NCI-H2029 treated with DMSO at 0.1 percent for 48 hours (cell line): ENCODE results near the gene RTL5.

Experiments
- DNase-seq: peaks from one replicate; lab custom pipeline; 2025; lab: John Stamatoyannopoulos, UW

RTL5 gene

DNA sequence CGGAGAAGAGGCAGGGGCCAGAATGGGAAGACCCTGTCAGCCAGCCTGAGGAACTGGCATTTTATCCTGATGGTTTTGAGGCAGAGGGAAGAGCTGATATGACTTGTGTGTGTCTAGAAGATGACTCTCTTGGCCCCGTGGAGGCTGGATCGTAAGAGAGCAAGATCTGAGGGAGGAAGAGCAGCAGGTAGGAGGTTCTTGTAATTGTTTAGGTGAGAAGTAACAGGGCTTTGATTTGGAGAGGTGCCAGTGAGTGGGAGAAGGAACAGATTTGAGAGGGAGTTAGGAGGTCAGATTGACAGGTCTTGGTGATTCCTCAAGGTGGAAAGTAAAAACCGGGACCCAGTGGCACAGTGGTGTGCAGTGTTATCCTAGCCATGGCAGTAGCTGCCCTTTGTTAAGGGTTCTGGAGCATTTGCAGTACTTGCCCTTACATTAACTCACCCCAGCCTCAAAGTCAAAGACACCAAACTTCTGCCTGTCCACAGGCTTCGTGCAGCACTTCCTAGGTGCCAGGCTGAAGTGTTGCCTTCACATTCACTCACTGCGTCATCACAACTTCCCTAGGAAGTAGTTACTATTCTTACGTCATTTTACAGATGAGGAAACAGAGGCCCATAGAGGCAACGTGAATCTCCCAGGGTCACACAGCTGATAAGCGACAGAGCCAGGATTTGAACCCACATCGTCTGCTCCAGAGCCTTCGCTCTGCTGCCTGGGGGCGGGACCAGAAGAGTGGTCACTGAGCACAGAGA, 23.7 kb downstream of the RTL5 start:
- DNase-seq = no peak

DNA sequence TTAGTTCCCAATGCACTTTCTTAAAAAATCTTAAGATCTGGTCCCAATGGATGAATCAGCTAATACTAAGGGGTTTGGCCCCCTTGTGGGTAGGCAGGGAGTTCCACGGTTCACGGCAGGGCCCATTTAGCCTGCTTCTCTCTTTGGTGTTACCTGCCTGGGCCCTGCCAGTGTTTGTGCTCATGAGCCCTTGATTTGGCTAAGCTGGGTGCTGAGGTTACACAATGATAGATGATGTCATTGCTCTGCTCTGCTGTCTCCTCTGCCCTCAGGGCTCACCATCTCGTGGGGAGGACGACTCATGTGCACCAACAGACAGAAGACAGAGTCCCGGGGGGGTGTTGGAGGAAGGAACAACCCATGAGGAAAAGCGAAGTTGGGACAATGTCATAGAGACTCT, 24.4 kb downstream of the RTL5 start:
- DNase-seq = no peak

- no peak for DNase-seq
These were observed 26.3 kb downstream of the RTL5 start for GRCh38 chrX:72105436-72105835.

- no peak for DNase-seq
These were observed 29.0 kb downstream of the RTL5 start for GRCh38 chrX:72102760-72103159.

- DNase-seq = no peak
These were observed 29.6 kb downstream of the RTL5 start for GRCh38 chrX:72102126-72102525.

DNA sequence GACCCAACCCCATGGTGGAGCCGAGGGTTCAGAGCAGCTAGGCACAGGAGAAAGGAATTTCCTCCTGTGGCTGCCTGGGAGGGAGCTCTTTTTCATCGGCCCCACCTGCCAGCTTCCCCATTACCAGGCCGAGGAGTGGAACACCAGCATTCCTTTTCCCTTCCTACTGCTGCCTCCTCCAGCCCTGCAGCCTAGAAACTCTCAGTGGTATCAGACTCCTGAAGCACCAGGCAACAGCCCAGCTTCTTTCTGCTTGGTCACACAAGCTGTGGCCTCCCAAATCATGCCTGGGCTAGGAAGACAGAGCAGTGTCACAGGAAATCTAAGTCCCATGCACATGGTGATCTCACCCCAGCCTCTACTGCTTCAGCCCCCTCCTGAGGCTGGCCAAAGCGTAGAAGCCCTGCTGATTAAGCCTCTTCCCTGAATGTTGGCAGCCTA, 30.1 kb downstream of the RTL5 start:
- DNase-seq = no peak

- DNase-seq = no peak
These were observed 30.8 kb downstream of the RTL5 start for GRCh38 chrX:72100824-72101351.

DNA sequence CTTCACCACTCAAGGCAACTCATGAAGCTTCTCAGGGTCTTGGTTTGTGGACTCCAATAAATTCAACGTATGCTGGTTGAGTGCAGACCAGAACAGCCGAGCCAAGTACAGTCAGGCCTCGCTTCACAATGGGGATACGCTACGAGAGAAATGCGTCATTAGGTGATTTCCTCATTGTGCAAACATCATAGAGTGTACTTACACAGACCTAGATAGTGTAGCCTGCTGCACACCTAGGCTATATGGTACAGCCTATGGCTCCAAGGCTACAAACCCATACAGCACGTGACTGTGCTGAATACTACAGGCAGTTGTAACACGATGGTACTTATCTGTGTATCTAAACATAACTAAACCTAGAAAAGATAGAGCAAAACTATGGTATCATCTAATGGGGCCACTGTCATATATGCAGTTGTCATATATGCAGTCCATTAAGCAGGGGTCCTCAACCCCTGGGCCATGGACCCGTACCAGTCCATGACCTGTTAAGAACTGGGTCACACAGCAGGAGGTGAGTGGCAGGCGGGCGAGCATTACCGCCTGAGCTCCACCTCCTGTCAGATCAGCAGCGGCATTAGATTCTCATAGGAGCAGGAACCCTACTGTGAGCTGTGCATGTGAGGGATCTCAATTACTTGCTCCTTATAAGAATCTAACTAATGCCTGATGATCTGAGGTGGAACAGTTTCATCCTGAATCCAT, 31.5 kb downstream of the RTL5 start:
- no peak for DNase-seq

GRCh38 chrX:72097098-72097497, 34.6 kb downstream of the RTL5 start:
- no peak for DNase-seq

GRCh38 chrX:72095370-72095769, 36.3 kb downstream of the RTL5 start:
- DNase-seq = no peak

GRCh38 chrX:72094894-72095293, 36.8 kb downstream of the RTL5 start:
- DNase-seq = no peak

GRCh38 chrX:72089254-72089653, 42.5 kb downstream of the RTL5 start:
- no peak for DNase-seq

DNA sequence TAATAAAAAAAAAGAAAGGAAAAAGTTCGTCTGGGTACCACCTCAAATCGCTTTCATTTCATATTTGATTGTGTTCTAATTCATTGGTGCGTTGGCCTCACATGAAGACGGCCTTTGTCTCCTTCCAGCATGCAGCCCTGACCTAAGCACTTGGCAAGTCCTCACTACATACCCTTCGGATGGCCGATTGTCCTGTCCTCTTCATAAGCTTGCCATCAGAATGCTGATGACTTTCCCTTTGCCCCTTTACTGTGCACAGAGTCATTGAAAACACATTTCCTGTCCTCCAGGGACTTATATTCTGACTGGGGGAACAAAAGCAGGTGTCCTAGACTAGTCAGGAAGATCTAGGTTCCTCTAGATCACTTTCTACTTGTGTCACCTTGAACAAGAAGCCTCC, 43.0 kb downstream of the RTL5 start:
- no peak for DNase-seq

DNA sequence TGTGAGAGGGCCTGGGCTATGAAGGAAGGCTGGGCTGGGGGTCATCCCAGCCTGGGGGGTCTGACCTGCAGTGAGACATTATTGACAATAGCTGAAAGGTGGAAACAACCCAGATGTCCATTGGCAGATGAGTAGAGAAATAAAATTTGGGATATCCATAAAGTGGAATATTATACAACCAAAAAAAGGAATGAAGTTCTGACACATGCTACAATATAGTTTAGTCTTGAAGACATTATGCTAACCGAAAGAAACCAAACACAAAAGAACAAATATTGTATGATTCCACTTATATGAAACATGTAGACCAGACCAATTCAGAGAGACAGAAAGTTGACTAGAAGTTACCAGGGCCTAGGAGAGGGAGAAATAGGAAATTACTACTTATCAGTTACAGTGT, 44.7 kb downstream of the RTL5 start:
- no peak for DNase-seq

DNA sequence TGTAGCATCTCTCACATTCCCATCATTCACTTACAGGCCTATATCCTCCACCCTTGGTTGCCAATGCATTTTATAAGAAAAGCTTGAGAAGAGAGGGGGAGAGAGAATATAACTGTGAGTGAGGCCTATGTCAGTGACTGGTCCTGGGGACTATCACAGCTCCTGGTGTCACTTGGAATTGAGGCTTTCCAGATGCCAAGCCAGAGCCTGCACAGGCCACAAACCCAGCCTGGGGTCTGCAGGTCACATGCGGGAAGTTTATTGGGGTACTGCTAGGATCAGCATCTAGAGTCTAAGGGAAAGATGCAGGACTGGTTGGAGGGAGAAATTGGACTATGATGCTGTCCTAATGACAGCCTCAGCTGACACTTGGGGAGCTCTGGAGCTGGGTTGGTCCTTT, 47.6 kb downstream of the RTL5 start:
- no peak for DNase-seq

- DNase-seq = no peak
These were observed 48.4 kb downstream of the RTL5 start for GRCh38 chrX:72083291-72083690.

DNA sequence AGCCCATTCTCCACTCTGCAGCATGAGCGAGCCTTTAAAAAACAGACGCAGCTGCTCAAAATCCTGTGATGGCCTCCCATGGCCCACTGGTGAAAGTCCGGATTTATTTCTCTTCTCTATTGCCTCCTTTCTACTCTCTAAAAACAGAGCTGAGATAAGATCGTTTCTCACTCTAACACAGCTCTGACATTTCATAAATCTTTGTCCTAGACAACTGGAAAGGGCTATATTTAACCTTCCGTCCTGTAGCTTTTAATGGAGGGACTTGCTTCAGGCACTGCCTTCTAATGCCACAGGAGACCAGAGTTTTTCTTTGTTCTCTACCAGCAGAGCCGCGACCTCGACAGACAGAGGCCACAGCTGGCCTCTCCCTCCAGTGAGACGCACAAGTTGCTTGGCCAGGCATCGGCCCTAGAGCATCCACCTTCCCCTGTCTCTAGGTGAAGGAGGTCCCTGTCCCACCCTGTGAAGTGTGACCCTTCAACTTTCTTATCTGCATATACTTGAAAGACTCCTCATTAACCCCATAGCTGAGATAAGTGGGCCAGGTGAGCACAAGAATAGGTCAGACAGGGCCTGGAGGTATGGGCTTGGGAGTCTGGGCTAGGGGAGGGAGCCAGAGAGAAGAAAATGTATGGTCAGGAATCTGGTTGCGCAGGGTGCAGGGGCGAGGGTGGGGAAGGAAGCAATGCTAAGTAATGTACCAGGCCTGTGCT, 50.0 kb downstream of the RTL5 start:
- no peak for DNase-seq

- no peak for DNase-seq
These were observed 50.9 kb downstream of the RTL5 start for GRCh38 chrX:72080800-72081199.

GRCh38 chrX:72080150-72080549, 51.6 kb downstream of the RTL5 start:
- no peak for DNase-seq

- no peak for DNase-seq
These were observed 52.1 kb downstream of the RTL5 start for GRCh38 chrX:72079607-72080006.

DNA sequence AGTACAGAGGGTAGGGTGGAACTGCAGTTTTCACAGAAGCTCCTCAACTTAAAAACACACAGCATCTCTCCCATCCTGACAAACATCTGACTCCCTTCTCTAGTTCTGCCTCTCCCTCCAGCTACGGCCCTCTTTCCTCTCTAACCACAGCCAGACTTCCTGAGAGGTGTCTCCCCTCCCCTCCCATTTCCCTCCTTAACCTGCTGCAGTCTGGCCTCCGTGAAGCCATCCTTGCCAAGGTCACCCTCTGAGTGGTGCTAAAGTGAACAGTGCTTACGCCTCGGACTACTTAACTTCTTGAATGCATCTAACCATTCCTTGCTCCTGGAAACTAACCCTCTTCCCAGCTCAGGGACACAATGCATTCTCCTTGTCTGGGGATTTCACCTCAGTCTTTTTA, 53.3 kb downstream of the RTL5 start:
- no peak for DNase-seq
